Body of pancreas (tissue), 4 donors: ENCODE data around the gene XRN2. TPM values are rescaled to one million over a fixed set of nuclear protein-coding genes. Genes with fewer than 3 reads are reported as not detected.

ENCODE experiments used
- ATAC-seq: fragments of 150-250 bp; one replicate; pipeline ENCODE4 v1.9.1; 2016
- DNase-seq, 4 donors: peaks; one replicate each; pipeline ENCODE4 v3.0.0-alpha.2; 2019
- H3K27ac ChIP-seq, 4 donors: fragments of 200-600 bp; sonication (generic); 1 replicate in 3 of 4; 2 replicates in 1 of 4; pipeline versions ENCODE4 v1.5.1 to v1.6.1; 2016 to 2019; ENCODE audit warnings: mild to moderate bottlenecking in 1 of 4, mixed read lengths in 1 of 4, moderate library complexity in 1 of 4
- H3K27me3 ChIP-seq, 2 donors: fragments of 200-600 bp; sonication (generic); one replicate each; pipeline ENCODE4 v1.6.0; 2016; ENCODE audit warnings: mild to moderate bottlenecking in 1 of 2
- H3K36me3 ChIP-seq, 2 donors: fragments of 200-600 bp; sonication (generic); replicated peaks in 1 of 2; 2 replicates each; pipeline ENCODE4 v1.5.1; 2016; ENCODE audit warnings: low read depth in 2 of 2; ENCODE audit not compliant: insufficient read depth in 1 of 2
- H3K4me1 ChIP-seq: fragments of 200-600 bp; sonication (generic); one replicate; pipeline ENCODE4 v1.6.0; 2016
- H3K4me3 ChIP-seq, 2 donors: fragments of 200-600 bp; sonication (generic); 1 replicate in 1 of 2; 2 replicates in 1 of 2; pipeline ENCODE4 v1.5.1; 2016 to 2019
- H3K9me3 ChIP-seq, 3 donors: fragments of 200-600 bp; sonication (generic); 1 replicate in 2 of 3; 2 replicates in 1 of 3; pipeline ENCODE4 v1.5.1; 2016
- POLR2A ChIP-seq, 3 donors: fragments of 450-650 bp; IDR thresholded peaks; one replicate each; pipeline ENCODE4 v1.6.1; 2016; ENCODE audit warnings: antibody characterized with exemption in 3 of 3, mild to moderate bottlenecking in 2 of 3
- WGBS, 2 donors: methylation state at CpG; one replicate each; pipeline ENCODE4 v1.1.5; 2017; 5-methylcytosine and 5-hydroxymethylcytosine counted together
- intact Hi-C: fragments of 100-400 bp; cut with DNase I; formaldehyde crosslinking; loops from one replicate; pipeline ENCODE4 v1.15.1; 2023
- total RNA-seq, 2 donors: library from RNA; depleted of rRNA; stranded (reverse); fragments of >200 nt; gene quantifications; one replicate each; pipeline ENCODE4 v1.1.0, GENCODE V29; 2016
- TF ChIP-seq, protein P1 (sequence below), 7 experiments: fragments of 450-650 bp in 4 of 7; fragments of 200-600 bp in 3 of 7; sonication (generic) in 3 of 7; IDR thresholded peaks; one replicate each; pipeline ENCODE4 v1.5.1; 2016 to 2019; ENCODE audit warnings: antibody characterized with exemption in 7 of 7

Gene XRN2
- total RNA-seq, 2 donors from 2014 or later: 26.0 to 32.9 TPM

DNA sequence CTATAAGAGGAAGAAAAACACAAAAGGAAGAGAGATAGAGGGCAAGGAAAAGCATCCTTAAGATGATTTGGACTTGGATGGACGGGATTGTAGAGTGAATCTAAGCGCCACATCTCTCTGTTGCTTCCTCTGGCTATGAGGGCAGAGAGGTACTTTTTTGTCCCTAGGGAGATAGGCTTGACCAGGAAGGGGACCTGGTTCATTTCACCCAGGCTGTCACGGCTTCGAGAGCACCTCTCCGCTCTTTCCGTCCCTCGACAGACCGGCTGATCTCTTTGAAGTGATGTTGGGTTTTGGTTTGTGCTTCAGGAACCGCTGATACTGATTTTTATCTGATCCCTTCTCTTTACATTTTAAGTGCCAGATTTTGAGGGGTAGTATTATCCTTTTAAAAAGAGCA lies 74.6 kb downstream of the XRN2 start:
- Histone ChIP-seq H3K4me1 (peaks cover 10% of the 10 kb centered on the region), H3K4me3 (no peak overlapping the region), H3K36me3 (peaks cover 0 to 4% of the 10 kb centered on the region in 2 donors), H3K27me3 (no peaks in the 10 kb centered on the region), H3K9me3 (no peaks in the 10 kb centered on the region), H3K27ac (no peak overlapping the region)
- WGBS, 2 donors: 92 to 97% methylated on average over 9 of the region's 9 CpGs
- no peak for ATAC-seq
- DNase-seq: no peak
- intact Hi-C loops: no loop called here
- no peak for TF ChIP-seq POLR2A (IDR thresholded peaks at IDR 0.05)
- TF ChIP-seq, protein P1, sequence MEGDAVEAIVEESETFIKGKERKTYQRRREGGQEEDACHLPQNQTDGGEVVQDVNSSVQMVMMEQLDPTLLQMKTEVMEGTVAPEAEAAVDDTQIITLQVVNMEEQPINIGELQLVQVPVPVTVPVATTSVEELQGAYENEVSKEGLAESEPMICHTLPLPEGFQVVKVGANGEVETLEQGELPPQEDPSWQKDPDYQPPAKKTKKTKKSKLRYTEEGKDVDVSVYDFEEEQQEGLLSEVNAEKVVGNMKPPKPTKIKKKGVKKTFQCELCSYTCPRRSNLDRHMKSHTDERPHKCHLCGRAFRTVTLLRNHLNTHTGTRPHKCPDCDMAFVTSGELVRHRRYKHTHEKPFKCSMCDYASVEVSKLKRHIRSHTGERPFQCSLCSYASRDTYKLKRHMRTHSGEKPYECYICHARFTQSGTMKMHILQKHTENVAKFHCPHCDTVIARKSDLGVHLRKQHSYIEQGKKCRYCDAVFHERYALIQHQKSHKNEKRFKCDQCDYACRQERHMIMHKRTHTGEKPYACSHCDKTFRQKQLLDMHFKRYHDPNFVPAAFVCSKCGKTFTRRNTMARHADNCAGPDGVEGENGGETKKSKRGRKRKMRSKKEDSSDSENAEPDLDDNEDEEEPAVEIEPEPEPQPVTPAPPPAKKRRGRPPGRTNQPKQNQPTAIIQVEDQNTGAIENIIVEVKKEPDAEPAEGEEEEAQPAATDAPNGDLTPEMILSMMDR (IDR thresholded peaks at IDR 0.05): no peak

DNA sequence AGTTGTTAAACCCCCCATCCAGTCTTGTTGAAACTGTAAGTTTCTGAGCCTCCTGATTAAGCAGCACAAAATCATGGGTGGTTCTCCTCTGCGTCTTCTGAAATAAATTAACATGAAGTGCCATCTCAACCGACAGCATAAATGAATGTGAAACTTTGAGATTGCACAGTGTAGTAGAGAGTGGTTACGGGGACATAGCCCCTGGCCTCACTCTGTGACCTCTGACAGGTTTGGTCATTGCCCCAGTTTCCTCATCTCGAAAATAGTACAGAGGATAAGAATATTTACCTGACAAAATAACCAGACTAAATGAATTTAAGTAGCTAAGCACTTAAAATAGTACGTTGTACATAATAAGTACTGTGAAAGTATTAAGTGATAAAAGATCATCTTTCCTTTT lies 75.1 kb downstream of the XRN2 start:
- no peak overlapping the region for H3K27ac ChIP-seq
- no peaks in the 10 kb centered on the region for H3K27me3 ChIP-seq
- DNase-seq (no peak), ATAC-seq (no peak)
- intact Hi-C loops: no loop called here
- WGBS, 2 donors: 89 to 90% methylated on average over 5 of the region's 5 CpGs
- peaks cover 10% of the 10 kb centered on the region for H3K4me1 ChIP-seq
- H3K4me3 ChIP-seq: no peak overlapping the region
- H3K36me3 ChIP-seq: peaks cover 0 to 6% of the 10 kb centered on the region in 2 donors
- no peaks in the 10 kb centered on the region for H3K9me3 ChIP-seq
- TF ChIP-seq, protein P1 (IDR thresholded peaks at IDR 0.05): no peak
- no peak for TF ChIP-seq POLR2A (IDR thresholded peaks at IDR 0.05)

DNA sequence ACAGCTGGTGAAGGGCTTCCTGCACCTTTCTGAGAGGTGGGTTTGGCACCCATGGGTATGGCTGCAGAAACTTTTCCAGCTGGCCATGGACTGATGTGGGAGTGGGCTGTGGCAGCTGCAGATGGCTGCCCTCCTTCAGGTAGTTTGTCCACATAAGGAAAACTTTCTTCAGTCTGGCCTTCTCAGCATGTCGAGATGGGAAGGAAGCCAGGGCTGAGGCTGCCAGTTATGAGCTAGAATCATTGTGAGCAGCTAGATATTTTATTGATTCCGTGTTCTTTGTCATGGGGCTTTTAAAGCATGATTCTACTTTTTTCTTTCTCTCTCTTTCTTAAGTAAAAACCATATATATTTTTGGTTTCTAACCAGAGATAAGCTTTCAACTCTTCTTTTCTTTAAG lies 77.6 kb downstream of the XRN2 start:
- H3K27ac ChIP-seq: no peak overlapping the region
- H3K36me3 ChIP-seq: peaks cover 0 to 8% of the 10 kb centered on the region in 2 donors
- ATAC-seq: peak; percentile 27
- intact Hi-C loops: no loop called here
- TF ChIP-seq, protein P1 (IDR thresholded peaks at IDR 0.05): no peak
- TF ChIP-seq POLR2A (IDR thresholded peaks at IDR 0.05): no peak
- WGBS, 2 donors: 30 to 35% methylated on average over 2 of the region's 2 CpGs
- no peak overlapping the region for H3K4me3 ChIP-seq
- H3K9me3 ChIP-seq: no peaks in the 10 kb centered on the region
- no peaks in the 10 kb centered on the region for H3K27me3 ChIP-seq
- peaks cover 10% of the 10 kb centered on the region for H3K4me1 ChIP-seq
- DNase-seq: peak; percentile 36 to 71 (median 44)

DNA sequence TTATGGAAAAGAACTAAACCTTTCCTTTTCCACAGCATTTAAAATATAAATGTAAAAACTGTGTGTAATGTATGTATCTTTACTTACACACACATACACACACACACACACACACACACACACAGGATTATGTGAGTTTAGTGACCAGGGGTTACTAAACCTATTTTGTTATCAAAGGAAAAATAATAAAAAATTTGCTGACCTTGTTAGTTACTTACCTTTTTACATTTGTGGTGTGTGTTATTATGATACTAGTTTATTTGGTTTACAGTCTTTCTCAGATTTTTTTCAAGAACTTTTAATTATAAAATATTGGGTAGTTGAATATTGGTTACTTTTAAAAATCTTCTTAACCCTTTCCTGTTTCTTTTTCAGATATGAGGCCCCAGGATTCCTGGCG lies 78.5 kb downstream of the XRN2 start:
- H3K27ac ChIP-seq: no peak overlapping the region
- no peak overlapping the region for H3K4me3 ChIP-seq
- ATAC-seq: no peak
- intact Hi-C loops: no loop called here
- DNase-seq: no peak
- 95 to 100% methylated on average over 1 of the region's 1 CpG for WGBS, 2 donors
- TF ChIP-seq POLR2A (IDR thresholded peaks at IDR 0.05): no peak
- TF ChIP-seq, protein P1 (IDR thresholded peaks at IDR 0.05): no peak
- peaks cover under 1 to 11% of the 10 kb centered on the region in 2 donors for H3K36me3 ChIP-seq
- H3K9me3 ChIP-seq: no peaks in the 10 kb centered on the region
- H3K27me3 ChIP-seq: no peaks in the 10 kb centered on the region
- peaks cover 10% of the 10 kb centered on the region for H3K4me1 ChIP-seq

DNA sequence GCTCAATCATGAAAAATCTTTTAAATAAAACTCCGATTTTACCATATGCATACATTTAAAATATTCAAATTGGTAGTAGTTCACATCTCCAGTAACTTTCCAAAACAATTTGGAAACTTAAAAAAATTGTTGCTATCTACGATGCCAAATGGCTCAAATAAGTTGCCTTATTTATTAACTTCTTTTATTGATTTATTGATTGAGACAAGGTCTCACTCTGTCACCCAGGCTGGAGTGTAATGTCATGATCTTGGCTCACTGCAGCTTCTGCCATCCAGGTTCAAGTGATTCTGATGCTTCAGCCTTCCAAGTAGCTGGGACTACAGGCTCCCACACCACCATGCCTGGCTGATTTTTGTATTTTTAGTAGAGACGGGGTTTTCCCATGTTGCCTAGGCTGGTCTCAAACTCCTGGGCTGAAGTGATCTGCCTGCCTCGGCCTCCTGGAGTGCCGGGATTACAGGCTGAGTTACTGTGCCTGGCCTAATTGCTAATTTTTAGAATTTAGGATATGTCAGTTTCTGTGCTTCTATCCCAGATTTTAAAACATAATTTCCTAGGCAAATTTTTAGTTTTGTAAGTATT lies 81.3 kb downstream of the XRN2 start:
- intact Hi-C loops: no loop called here
- Histone ChIP-seq H3K36me3 (peaks cover 3 to 14% of the 10 kb centered on the region in 2 donors), H3K9me3 (no peaks in the 10 kb centered on the region), H3K27me3 (no peaks in the 10 kb centered on the region), H3K4me3 (no peak overlapping the region), H3K4me1 (peaks cover 10% of the 10 kb centered on the region), H3K27ac (no peak overlapping the region)
- 82 to 90% methylated on average over 5 of the region's 5 CpGs for WGBS, 2 donors
- ATAC-seq: no peak
- no peak for DNase-seq
- no peak for TF ChIP-seq POLR2A (IDR thresholded peaks at IDR 0.05)
- TF ChIP-seq, protein P1 (IDR thresholded peaks at IDR 0.05): no peak
